OCI-LY3 (cell line): ENCODE measurements around the gene TSPAN5.

ENCODE experiments used
- CTCF ChIP-seq: fragments of 200-600, 300-600 bp; sonication (generic); IDR thresholded peaks from 2 replicates; pipeline ENCODE4 v1.5.1; 2014; ENCODE audit warnings: antibody characterized with exemption, low read length, low read depth
- EZH2phosphoT487 ChIP-seq: fragments of 200-600 bp; shearing (Covaris generic); IDR thresholded peaks from 2 replicates; pipeline ENCODE4 v1.6.1; 2018; ENCODE audit warnings: antibody characterized with exemption, mixed run types, low read depth

GRCh38 chr4:98572697-98573096 lies 85.7 kb downstream of the TSPAN5 start:
- no peak for TF ChIP-seq CTCF
- TF ChIP-seq EZH2phosphoT487 = no peak
